Keratinocyte (primary cell): ENCODE results near the gene GPR176. TPM values are rescaled to one million over a fixed set of nuclear protein-coding genes. Genes with fewer than 3 reads are reported as not detected.

Experiments
- DNase-seq: peaks from one replicate; pipeline ENCODE4 v3.0.0-alpha.2; 2011; ENCODE audit warnings: low read depth, missing footprints, low spot score
- FAIRE-seq: peaks from 2 replicates; lab custom pipeline; 2011; peaks lifted over from hg19 to GRCh38; lab: Jason Lieb, UNC
- H2AFZ ChIP-seq: 2 replicates; pipeline ENCODE4 v1.6.0; 2012; ENCODE audit warnings: low read length, control low read depth, inconsistent platforms; ENCODE audit not compliant: control insufficient read depth
- H3K27ac ChIP-seq: 2 replicates; pipeline ENCODE4 v1.5.1; 2011; ENCODE audit warnings: low read length; ENCODE audit not compliant: control insufficient read depth, insufficient read depth
- H3K27me3 ChIP-seq: 3 replicates; pipeline ENCODE4 v1.6.0; 2011; ENCODE audit warnings: low read length; ENCODE audit not compliant: control insufficient read depth, insufficient read depth; ENCODE audit errors: extremely low read depth
- H3K36me3 ChIP-seq, 2 experiments: 2 replicates in 1 of 2; 3 replicates in 1 of 2; pipeline ENCODE4 v1.5.1; 2011; ENCODE audit warnings: low read length in 2 of 2, mild to moderate bottlenecking in 1 of 2; ENCODE audit not compliant: control insufficient read depth in 2 of 2, insufficient read depth in 2 of 2; ENCODE audit errors: extremely low read depth in 1 of 2
- H3K4me1 ChIP-seq: 3 replicates; pipeline ENCODE4 v1.5.1; 2011; ENCODE audit warnings: low read length; ENCODE audit not compliant: control insufficient read depth, insufficient read depth; ENCODE audit errors: extremely low read depth
- H3K4me2 ChIP-seq: 3 replicates; pipeline ENCODE4 v1.6.0; 2011; ENCODE audit warnings: low read depth, low read length; ENCODE audit not compliant: control insufficient read depth, insufficient read depth; ENCODE audit errors: extremely low read depth
- H3K4me3 ChIP-seq, 3 experiments: fragments of 200-600 bp in 1 of 3; sonication (generic) in 1 of 3; 2 replicates in 2 of 3; 3 replicates in 1 of 3; pipeline ENCODE4 v1.5.1; 2011 to 2016; ENCODE audit warnings: low read length in 3 of 3, mild to moderate bottlenecking in 3 of 3, control low read depth in 2 of 3, inconsistent platforms in 1 of 3, low read depth in 1 of 3, mixed read lengths in 1 of 3, mixed run types in 1 of 3, moderate library complexity in 1 of 3; ENCODE audit not compliant: control insufficient read depth in 2 of 3, insufficient read depth in 2 of 3; ENCODE audit errors: extremely low read depth in 1 of 3
- H3K79me2 ChIP-seq: 2 replicates; pipeline ENCODE4 v1.6.0; 2012; ENCODE audit warnings: low read length; ENCODE audit not compliant: control insufficient read depth, insufficient read depth
- H3K9ac ChIP-seq: 3 replicates; pipeline ENCODE4 v1.6.0; 2011; ENCODE audit warnings: low read length; ENCODE audit not compliant: control insufficient read depth, insufficient read depth; ENCODE audit errors: extremely low read depth
- H3K9me1 ChIP-seq: 3 replicates; pipeline ENCODE4 v1.6.0; 2011; ENCODE audit warnings: low read length; ENCODE audit not compliant: control insufficient read depth, insufficient read depth; ENCODE audit errors: extremely low read depth
- H3K9me3 ChIP-seq: 2 replicates; pipeline ENCODE4 v1.5.1; 2012; ENCODE audit warnings: low read depth, low read length; ENCODE audit not compliant: control insufficient read depth
- H4K20me1 ChIP-seq: 3 replicates; pipeline ENCODE4 v1.6.0; 2011; ENCODE audit warnings: low read length; ENCODE audit not compliant: control insufficient read depth, insufficient read depth; ENCODE audit errors: extremely low read depth
- EZH2 ChIP-seq: IDR thresholded peaks from one replicate; pipeline ENCODE4 v1.6.1; 2012; ENCODE audit warnings: inconsistent platforms, mild to moderate bottlenecking, low read length, moderate library complexity
- dilution Hi-C: fragments of 300-500 bp; cut with MboI; formaldehyde crosslinking; loops from one replicate; pipeline ENCODE4 v1.7.0; 2020; ENCODE audit warnings: low sequenced_read_pairs; ENCODE audit not compliant: extremely low pct_ligation_motif_present
- polyA plus RNA-seq, 5 experiments: library from polyadenylated mRNA; depleted of rRNA in 3 of 5; stranded (reverse) in 3 of 5; stranded (forward) in 1 of 5; unstranded in 1 of 5; fragments of >200 nt; gene quantifications; 1 replicate in 1 of 5; 2 replicates in 3 of 5; 3 replicates in 1 of 5; pipeline versions ENCODE4 v1.2.1 to v1.2.3, GENCODE V29; 2011 to 2012; ENCODE audit warnings: missing spikeins in 2 of 5, low read depth in 1 of 5, low replicate concordance in 1 of 5
- TF ChIP-seq, protein P1 (sequence below), 3 experiments: IDR thresholded peaks in 1 of 3; conservative IDR thresholded peaks in 1 of 3; optimal IDR thresholded peaks in 1 of 3; 2 replicates in 2 of 3; 3 replicates in 1 of 3; pipeline versions ENCODE3 to v1.5.1; 2011; ENCODE audit warnings: low read length in 3 of 3, mild to moderate bottlenecking in 3 of 3, moderate library complexity in 2 of 3, control low read depth in 1 of 3, inconsistent platforms in 1 of 3; ENCODE audit not compliant: insufficient read depth in 2 of 3; ENCODE audit errors: extremely low read depth in 1 of 3

GPR176 gene
- polyA plus RNA-seq, 1 donor (not counting 4 experiments of a cell fraction or from before 2014, with no cell fraction given), result 12.5 TPM

DNA sequence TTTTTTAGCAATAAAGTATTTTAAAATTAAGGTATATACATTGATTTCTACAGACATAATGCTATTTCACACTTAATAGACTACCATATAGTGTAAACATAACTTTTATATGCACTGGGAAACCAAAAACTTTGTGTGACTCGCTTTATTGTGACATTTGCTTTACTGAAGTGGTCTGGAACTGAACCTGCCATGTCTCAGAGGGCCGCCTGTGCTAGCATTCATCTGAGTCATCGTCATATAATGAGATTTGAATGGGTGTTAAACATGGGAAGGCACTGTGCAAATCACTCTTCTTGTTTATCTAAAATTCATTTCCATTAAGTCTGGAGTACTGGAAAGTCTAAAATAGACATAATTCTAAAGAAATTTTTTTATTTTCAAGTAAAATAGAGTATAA is 26.8 kb upstream of the GPR176 start:
- no peak overlapping the region for H3K4me3 ChIP-seq
- H3K4me2 ChIP-seq, result no peak overlapping the region
- no peak overlapping the region for H3K9ac ChIP-seq
- H3K9me3 ChIP-seq, result no peaks in the 10 kb centered on the region
- peaks cover 7% of the 10 kb centered on the region for H3K79me2 ChIP-seq
- DNase-seq (no peak), FAIRE-seq (no peak)
- H3K27ac ChIP-seq, result no peak overlapping the region
- H3K27me3 ChIP-seq, result no peaks in the 10 kb centered on the region
- no peaks in the 10 kb centered on the region for H4K20me1 ChIP-seq
- no peak for TF ChIP-seq EZH2
- TF ChIP-seq, protein P1, sequence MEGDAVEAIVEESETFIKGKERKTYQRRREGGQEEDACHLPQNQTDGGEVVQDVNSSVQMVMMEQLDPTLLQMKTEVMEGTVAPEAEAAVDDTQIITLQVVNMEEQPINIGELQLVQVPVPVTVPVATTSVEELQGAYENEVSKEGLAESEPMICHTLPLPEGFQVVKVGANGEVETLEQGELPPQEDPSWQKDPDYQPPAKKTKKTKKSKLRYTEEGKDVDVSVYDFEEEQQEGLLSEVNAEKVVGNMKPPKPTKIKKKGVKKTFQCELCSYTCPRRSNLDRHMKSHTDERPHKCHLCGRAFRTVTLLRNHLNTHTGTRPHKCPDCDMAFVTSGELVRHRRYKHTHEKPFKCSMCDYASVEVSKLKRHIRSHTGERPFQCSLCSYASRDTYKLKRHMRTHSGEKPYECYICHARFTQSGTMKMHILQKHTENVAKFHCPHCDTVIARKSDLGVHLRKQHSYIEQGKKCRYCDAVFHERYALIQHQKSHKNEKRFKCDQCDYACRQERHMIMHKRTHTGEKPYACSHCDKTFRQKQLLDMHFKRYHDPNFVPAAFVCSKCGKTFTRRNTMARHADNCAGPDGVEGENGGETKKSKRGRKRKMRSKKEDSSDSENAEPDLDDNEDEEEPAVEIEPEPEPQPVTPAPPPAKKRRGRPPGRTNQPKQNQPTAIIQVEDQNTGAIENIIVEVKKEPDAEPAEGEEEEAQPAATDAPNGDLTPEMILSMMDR (optimal IDR thresholded peaks at IDR 0.05 in 1 of 3, IDR thresholded peaks at IDR 0.05 in 1 of 3, conservative IDR thresholded peaks at IDR 0.05 in 1 of 3; ENCODE audit: extremely low read depth in 1 of 3, insufficient read depth in 2 of 3, low read length in 3 of 3), result no peak
- H3K36me3 ChIP-seq, result peaks cover 26 to 35% of the 10 kb centered on the region in 2 experiments
- dilution Hi-C loops, result no loop called here
- no peaks in the 10 kb centered on the region for H3K9me1 ChIP-seq
- H2AFZ ChIP-seq, result no peak overlapping the region
- peaks cover 3% of the 10 kb centered on the region for H3K4me1 ChIP-seq

DNA sequence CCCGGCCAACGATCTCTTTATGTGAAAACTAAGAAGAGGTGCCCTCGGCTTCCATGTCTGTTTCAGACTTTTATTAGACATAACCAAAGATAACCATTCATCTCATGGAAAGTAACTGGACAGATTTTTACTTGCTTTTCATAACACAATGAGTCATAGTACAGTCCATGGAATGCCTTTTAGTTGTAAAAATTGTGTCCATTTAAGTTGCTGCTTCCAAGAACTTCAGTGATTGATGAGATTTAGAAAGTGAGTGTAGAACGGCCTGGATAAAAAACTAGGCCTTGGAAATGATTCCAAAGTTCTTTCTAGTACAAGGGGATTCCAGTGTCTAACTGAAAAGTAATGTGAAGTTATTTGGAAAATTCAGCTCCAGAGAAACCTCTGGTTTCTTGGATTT is 24.7 kb upstream of the GPR176 start:
- H3K9ac ChIP-seq, result no peak overlapping the region
- peaks cover 23 to 37% of the 10 kb centered on the region in 2 experiments for H3K36me3 ChIP-seq
- H3K4me1 ChIP-seq, result peaks cover 6% of the 10 kb centered on the region
- no peaks in the 10 kb centered on the region for H4K20me1 ChIP-seq
- H3K4me2 ChIP-seq, result no peak overlapping the region
- TF ChIP-seq EZH2, result no peak
- TF ChIP-seq, protein P1 (optimal IDR thresholded peaks at IDR 0.05 in 1 of 3, IDR thresholded peaks at IDR 0.05 in 1 of 3, conservative IDR thresholded peaks at IDR 0.05 in 1 of 3; ENCODE audit: extremely low read depth in 1 of 3, insufficient read depth in 2 of 3, low read length in 3 of 3), result no peak
- dilution Hi-C loops, result no loop called here
- no peak for DNase-seq
- FAIRE-seq, result no peak
- no peaks in the 10 kb centered on the region for H3K27me3 ChIP-seq
- no peak overlapping the region for H2AFZ ChIP-seq
- H3K9me3 ChIP-seq, result no peaks in the 10 kb centered on the region
- H3K27ac ChIP-seq, result no peak overlapping the region
- no peak overlapping the region for H3K4me3 ChIP-seq
- H3K79me2 ChIP-seq, result peaks cover 23% of the 10 kb centered on the region
- no peaks in the 10 kb centered on the region for H3K9me1 ChIP-seq
